ENCODE results near the gene KCTD4.
"Not testable (repeated sequence)": the region's sequence is repeated elsewhere in the genome, so short reads cannot be mapped to it uniquely, and the experiment has no call there.

KCTD4 gene

DNA sequence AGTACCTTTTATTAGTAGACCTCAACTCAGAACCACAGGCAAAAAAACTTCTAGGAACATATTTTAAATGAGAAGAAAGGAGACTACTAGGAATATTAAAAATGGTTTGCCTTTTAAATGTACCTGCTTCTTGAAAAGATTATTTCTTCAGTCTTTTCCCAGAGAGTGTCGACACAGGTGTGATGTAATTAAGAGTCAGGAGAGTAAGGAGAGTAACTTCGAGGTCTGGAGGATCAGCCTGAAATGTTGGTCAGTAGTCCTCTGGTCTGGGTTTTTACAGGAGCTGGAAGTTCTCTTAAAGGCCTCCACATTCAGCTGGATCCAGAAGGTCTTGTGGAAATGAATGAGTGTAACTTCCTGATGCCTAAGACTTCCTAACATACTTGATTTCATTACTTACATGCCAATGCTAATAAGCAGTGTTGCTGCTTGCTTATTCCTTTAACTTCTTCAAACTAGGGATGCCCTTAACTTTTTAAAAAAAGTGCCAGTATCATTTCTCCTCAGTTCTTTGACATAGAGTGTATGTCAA, at the start of gene KCTD4:
Gene KCTD4 (minus strand): TSS at position 345 of the 532 bp plus-strand sequence. CDS start 6,478 bp downstream, outside the sequence.
- TF ChIP-seq, protein P1, sequence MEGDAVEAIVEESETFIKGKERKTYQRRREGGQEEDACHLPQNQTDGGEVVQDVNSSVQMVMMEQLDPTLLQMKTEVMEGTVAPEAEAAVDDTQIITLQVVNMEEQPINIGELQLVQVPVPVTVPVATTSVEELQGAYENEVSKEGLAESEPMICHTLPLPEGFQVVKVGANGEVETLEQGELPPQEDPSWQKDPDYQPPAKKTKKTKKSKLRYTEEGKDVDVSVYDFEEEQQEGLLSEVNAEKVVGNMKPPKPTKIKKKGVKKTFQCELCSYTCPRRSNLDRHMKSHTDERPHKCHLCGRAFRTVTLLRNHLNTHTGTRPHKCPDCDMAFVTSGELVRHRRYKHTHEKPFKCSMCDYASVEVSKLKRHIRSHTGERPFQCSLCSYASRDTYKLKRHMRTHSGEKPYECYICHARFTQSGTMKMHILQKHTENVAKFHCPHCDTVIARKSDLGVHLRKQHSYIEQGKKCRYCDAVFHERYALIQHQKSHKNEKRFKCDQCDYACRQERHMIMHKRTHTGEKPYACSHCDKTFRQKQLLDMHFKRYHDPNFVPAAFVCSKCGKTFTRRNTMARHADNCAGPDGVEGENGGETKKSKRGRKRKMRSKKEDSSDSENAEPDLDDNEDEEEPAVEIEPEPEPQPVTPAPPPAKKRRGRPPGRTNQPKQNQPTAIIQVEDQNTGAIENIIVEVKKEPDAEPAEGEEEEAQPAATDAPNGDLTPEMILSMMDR (conservative IDR thresholded peaks at IDR 0.05; ENCODE audit: low read depth, low read length) = no peak
- no peak for DNase-seq (ENCODE audit: low read depth)
- H3K4me3 ChIP-seq (ENCODE audit: low read length) = no peak within 1 kb of the TSS

DNA sequence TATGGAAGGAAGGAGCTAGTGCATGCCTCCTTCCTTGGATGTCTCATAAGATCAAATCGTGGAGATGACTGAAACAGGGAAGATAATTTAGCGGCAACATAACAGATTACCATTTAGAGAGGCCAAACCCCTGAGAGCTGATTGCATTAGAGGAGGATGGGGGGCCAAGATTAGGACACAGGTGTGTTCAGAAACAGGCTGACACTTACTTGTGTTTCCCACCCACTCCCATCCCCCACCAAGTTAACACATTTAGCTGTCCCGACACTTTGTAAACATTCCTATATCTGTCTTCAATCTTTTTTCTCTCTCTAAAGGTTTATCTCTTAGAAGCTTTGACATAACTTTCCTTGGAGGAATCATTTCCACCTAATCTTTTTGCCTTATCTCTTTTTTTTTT, 48.8 kb upstream of the KCTD4 start:
- TF ChIP-seq, protein P1 (conservative IDR thresholded peaks at IDR 0.05; ENCODE audit: low read depth, low read length) = no peak
- DNase-seq (ENCODE audit: low read depth) = no peak
- H3K4me3 ChIP-seq (ENCODE audit: low read length) = no peak overlapping the region

DNA sequence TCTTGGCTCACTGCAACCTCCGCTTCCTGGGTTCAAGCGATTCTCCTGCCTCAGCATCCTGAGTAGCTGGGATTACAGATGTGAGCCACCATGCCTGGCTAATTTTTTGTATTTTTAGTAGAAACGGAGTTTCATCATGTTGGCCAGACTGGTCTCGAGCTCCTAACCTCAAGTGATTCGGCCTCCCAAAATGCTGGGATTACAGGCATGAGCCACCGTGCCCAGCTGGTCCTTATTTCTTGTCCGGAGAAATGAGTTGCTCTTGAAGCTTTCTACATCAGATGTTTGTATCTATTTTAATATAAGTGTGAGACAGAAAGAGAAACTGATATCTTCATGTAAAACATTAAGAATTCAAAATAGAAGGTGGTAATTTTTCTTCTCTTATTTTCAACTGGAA, 43.9 kb upstream of the KCTD4 start:
- DNase-seq (ENCODE audit: low read depth); H3K4me3 ChIP-seq (ENCODE audit: low read length): not testable (repeated sequence)

DNA sequence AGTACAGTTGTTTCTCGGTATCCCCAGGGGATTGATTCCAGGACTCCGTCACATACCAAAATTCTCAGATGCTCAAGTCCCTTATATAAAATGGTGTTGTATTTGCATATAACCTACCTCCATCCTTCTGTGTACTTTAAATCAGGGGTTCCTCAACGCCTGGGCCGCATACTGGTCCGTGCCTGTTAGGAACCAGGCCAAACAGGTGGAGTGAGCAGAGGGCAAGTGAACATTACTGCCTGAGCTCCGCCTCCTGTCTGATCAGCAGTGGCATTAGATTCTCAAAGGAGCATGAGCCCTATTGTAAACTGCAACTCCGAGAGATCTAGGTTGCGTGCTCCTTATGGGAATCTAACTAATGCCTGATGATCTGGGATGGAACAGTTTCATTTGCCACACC, 42.2 kb upstream of the KCTD4 start:
- TF ChIP-seq, protein P1 (conservative IDR thresholded peaks at IDR 0.05; ENCODE audit: low read depth, low read length) = no peak
- no peak for DNase-seq (ENCODE audit: low read depth)
- H3K4me3 ChIP-seq (ENCODE audit: low read length) = no peak overlapping the region

DNA sequence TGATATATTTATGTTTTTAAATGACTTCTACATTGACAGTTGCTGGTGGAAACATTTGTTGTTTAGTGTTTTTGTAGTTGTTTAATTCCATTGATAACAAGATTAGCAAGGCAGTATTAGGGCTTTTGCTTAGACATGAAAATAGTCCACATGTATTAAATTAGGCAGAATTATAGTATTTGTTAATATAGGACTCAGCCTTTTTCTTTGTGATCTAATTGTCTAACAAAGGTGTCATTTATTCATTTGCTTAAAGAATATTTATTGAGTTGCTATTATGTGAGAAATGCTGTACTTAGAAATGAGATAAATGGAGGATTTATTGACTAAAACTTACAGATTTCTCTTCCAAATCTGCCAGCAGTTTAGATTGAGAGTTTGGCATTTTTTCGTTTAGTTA, 41.7 kb upstream of the KCTD4 start:
- H3K4me3 ChIP-seq (ENCODE audit: low read length) = no peak overlapping the region

DNA sequence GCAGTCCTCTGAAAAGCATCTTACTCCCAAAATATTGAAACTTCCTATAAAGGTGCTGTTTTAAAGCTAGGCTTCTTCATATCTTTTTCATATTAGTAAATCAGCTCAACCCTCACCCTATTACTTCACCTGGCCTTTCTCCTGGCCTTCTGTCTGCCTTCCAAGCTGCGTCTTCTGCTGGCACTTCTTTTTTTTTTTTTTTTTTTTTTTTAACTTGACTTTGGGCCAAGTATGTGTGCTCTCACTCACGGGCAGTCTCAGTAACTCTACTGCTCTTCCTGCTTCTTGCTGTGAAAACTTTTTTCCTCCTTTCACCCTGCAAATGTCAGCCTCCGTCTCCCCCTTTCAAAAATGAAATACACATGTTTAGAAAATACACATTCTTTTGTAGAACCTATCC, 41.2 kb upstream of the KCTD4 start:
- H3K4me3 ChIP-seq (ENCODE audit: low read length) = no peak overlapping the region

More for the DNA sequence above, 41.7 kb upstream of the KCTD4 start:
- no peak for DNase-seq (ENCODE audit: low read depth)
- TF ChIP-seq, protein P1 (conservative IDR thresholded peaks at IDR 0.05; ENCODE audit: low read depth, low read length) = no peak

DNA sequence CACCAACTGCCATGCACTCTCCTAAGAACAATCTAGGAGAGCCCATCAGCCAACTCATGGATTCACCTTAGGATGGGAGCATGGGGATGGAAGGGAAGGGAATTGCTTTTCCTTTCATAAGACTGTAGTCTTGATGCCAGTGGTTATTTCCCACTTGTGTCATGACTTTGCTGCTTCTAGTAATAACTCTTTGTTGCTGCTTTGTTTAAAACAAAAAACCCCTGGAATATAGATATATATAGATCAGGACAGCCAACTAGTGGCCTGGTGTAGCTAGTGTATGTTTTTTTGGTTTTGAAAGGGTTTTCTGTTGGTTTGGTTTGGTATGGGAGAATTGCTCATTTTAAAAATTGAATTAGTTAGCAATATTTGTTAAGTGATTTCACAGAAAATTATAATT, 39.3 kb upstream of the KCTD4 start:
- TF ChIP-seq, protein P1 (conservative IDR thresholded peaks at IDR 0.05; ENCODE audit: low read depth, low read length) = no peak
- DNase-seq (ENCODE audit: low read depth) = no peak
- no peak overlapping the region for H3K4me3 ChIP-seq (ENCODE audit: low read length)

More for the DNA sequence above, 41.2 kb upstream of the KCTD4 start:
- DNase-seq (ENCODE audit: low read depth) = no peak
- TF ChIP-seq, protein P1 (conservative IDR thresholded peaks at IDR 0.05; ENCODE audit: low read depth, low read length) = no peak

All from retinal pigment epithelial cell (primary cell).